H1 (cell line): ENCODE data around the gene XPO5.

ENCODE experiments used
- ATF2 ChIP-seq: IDR thresholded peaks from 2 replicates; pipeline ENCODE4 v1.6.1; 2012; ENCODE audit warnings: low read length, inconsistent platforms
- CHD1 ChIP-seq: IDR thresholded peaks from 2 replicates; pipeline ENCODE4 v1.6.1; 2012; ENCODE audit warnings: low read depth, low read length, improper control_type of control experiment
- EZH2 ChIP-seq: fragments of 200-600 bp; sonication (generic); IDR thresholded peaks from 2 replicates; pipeline ENCODE4 v1.7.1; 2012; ENCODE audit warnings: low read depth, mild to moderate bottlenecking, moderate library complexity, low read length, inconsistent platforms; ENCODE audit not compliant: severe bottlenecking
- FOSL1 ChIP-seq: IDR thresholded peaks from 2 replicates; pipeline ENCODE4 v1.6.1; 2011; ENCODE audit warnings: mild to moderate bottlenecking, low read depth, low read length, moderate library complexity; ENCODE audit not compliant: insufficient read depth
- JUN ChIP-seq: IDR thresholded peaks from 2 replicates; pipeline ENCODE4 v1.6.1; 2011; ENCODE audit warnings: low read depth, mild to moderate bottlenecking, improper control_type of control experiment, low read length
- MAFK ChIP-seq: IDR thresholded peaks from 2 replicates; pipeline ENCODE4 v1.6.1; 2012; ENCODE audit warnings: low read depth, mild to moderate bottlenecking, improper control_type of control experiment, low read length
- MAX ChIP-seq: IDR thresholded peaks from 2 replicates; pipeline ENCODE4 v1.6.1; 2012; ENCODE audit warnings: inconsistent platforms
- PHF8 ChIP-seq: fragments of 200-600 bp; sonication (generic); conservative IDR thresholded peaks from 2 replicates; pipeline ENCODE4 v1.7.1; 2012; ENCODE audit warnings: low read depth, mild to moderate bottlenecking, inconsistent platforms, low read length, moderate library complexity
- POLR2AphosphoS5 ChIP-seq: IDR thresholded peaks from 2 replicates; pipeline ENCODE4 v1.6.1; 2011; ENCODE audit warnings: low read depth, low read length
- RFX5 ChIP-seq: IDR thresholded peaks from 2 replicates; pipeline ENCODE4 v1.6.1; 2011; ENCODE audit warnings: low read depth, low read length, improper control_type of control experiment, borderline replicate concordance
- SAP30 ChIP-seq: fragments of 300-600 bp; sonication (generic); IDR thresholded peaks from 2 replicates; pipeline ENCODE4 v1.7.1; 2012; ENCODE audit warnings: low read length, moderate library complexity, mild to moderate bottlenecking, inconsistent platforms; ENCODE audit not compliant: insufficient read depth, insufficient replicate concordance
- TAF7 ChIP-seq: optimal IDR thresholded peaks from 2 replicates; pipeline ENCODE3; 2011; ENCODE audit warnings: low read depth, mild to moderate bottlenecking, inconsistent platforms, low read length, moderate library complexity, borderline replicate concordance
- ZNF274 ChIP-seq: IDR thresholded peaks from 2 replicates; pipeline ENCODE4 v1.7.0; 2012; ENCODE audit warnings: low read length, borderline replicate concordance; ENCODE audit errors: extremely low read depth
- TF ChIP-seq, protein P1 (sequence below), 3 experiments: IDR thresholded peaks; 1 replicate in 2 of 3; 2 replicates in 1 of 3; pipeline versions ENCODE4 v1.5.1 to v1.6.1; 2011; ENCODE audit warnings: low read length in 3 of 3, mild to moderate bottlenecking in 3 of 3, inconsistent platforms in 2 of 3, low read depth in 1 of 3, moderate library complexity in 1 of 3; ENCODE audit not compliant: insufficient read depth in 1 of 3; ENCODE audit errors: control extremely low read depth in 1 of 3

GRCh38 chr6:43506667-43507471, 69.0 kb downstream of the XPO5 start:
- no peak for TF ChIP-seq POLR2AphosphoS5
- TF ChIP-seq, protein P1, sequence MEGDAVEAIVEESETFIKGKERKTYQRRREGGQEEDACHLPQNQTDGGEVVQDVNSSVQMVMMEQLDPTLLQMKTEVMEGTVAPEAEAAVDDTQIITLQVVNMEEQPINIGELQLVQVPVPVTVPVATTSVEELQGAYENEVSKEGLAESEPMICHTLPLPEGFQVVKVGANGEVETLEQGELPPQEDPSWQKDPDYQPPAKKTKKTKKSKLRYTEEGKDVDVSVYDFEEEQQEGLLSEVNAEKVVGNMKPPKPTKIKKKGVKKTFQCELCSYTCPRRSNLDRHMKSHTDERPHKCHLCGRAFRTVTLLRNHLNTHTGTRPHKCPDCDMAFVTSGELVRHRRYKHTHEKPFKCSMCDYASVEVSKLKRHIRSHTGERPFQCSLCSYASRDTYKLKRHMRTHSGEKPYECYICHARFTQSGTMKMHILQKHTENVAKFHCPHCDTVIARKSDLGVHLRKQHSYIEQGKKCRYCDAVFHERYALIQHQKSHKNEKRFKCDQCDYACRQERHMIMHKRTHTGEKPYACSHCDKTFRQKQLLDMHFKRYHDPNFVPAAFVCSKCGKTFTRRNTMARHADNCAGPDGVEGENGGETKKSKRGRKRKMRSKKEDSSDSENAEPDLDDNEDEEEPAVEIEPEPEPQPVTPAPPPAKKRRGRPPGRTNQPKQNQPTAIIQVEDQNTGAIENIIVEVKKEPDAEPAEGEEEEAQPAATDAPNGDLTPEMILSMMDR (IDR thresholded peaks at IDR 0.05; ENCODE audit: control extremely low read depth in 1 of 3, insufficient read depth in 1 of 3, low read depth in 1 of 3, low read length in 3 of 3), result peak in 2 of 3 experiments; percentile 97 to 98; a peak in 3 of 4 replicates
- TF ChIP-seq MAX, result 0 out of 2 replicates have a peak, but pooled peaks have one; percentile 27
- TF ChIP-seq CHD1, result no peak
- TF ChIP-seq TAF7, result no peak
- no peak for TF ChIP-seq ZNF274
- TF ChIP-seq PHF8, result no peak
- TF ChIP-seq RFX5, result no peak
- no peak for TF ChIP-seq FOSL1
- TF ChIP-seq ATF2, result peak; percentile 78; the same call in 1 of the 2 replicates
- TF ChIP-seq SAP30, result no peak
- no peak for TF ChIP-seq EZH2
- TF ChIP-seq MAFK, result no peak
- no peak for TF ChIP-seq JUN
